HG03064 (cell line): ENCODE measurements around the gene ZNF865.

Experiments
- ATAC-seq: cut with Tn5 transposase; IDR thresholded peaks from one replicate; pipeline ENCODE4 v1.9.1; 2021; ENCODE audit warnings: low read depth; ENCODE audit not compliant: unreplicated experiment

ZNF865 gene

DNA sequence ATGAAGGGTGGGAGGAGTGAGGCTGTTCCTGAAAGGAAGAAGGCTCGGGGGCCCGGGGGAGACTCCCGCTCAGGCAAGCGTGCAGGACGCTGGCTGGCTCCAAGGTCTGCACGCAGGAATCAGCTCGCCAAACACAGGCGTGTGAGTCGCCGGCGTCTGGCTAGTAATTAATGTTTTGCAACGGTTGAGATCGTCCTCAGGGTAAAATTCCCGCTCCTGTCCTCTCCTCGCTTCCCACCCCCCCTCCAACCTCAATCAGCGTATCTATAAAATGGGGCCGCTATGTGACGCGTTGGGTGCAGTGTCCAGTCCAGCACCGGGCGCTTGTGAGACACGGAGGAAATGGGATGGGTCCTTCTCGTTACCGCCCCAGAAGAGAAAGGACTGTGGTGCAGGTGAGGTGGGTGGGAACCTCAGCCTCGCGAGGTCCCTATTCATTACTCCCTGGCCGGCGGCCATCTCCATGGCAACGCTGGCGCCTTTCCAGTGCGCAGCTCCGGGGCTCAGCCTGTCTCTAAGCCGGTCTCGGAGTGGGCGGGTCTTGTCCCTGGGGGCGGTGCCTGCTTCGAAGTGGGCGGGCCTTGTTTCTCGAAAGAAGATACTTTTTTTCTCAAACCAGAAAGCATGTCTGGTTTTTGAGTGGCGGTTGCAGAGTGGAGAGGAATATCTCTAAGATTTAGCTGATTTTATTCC is 18.3 kb upstream of the ZNF865 start:
- peak; percentile 80 for ATAC-seq

DNA sequence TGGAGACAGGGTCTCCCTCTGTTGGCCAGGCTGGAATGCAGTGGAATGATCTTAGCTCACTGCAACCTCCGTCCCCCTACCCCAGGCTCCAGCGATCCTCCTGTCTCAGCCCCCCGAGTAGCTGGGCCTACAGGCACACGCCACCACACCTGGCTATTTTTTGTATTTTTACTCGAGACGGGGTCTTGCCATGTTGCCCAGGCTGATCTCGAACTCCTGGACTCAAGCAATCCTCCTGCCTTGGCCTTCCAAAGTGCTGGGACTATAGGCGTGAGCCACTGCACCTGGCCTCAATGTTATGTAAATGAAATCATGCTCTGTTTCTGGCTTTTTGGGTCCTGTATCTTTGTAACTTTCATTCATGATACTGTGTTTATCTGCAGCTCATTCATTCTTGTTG is 16.7 kb upstream of the ZNF865 start:
- no peak for ATAC-seq

DNA sequence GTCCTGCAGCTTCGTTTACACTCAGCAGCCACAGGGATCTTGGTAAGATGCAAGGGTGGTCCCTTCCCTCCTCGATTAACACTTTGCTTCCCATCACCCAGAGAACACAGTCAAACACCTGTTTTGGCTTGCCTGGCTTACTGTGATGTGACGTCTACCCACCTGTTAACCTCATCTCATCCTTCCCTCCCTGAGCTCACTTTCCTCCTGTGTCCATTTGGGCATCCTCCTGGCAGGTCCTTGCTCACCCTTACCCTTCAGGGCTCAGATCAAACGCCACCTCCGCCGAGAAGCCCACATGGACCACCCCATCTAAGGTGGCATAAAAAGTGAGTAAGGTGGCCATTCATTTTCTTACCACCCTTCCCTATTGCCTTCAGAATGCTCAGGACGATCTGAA is 15.3 kb upstream of the ZNF865 start:
- ATAC-seq = no peak

DNA sequence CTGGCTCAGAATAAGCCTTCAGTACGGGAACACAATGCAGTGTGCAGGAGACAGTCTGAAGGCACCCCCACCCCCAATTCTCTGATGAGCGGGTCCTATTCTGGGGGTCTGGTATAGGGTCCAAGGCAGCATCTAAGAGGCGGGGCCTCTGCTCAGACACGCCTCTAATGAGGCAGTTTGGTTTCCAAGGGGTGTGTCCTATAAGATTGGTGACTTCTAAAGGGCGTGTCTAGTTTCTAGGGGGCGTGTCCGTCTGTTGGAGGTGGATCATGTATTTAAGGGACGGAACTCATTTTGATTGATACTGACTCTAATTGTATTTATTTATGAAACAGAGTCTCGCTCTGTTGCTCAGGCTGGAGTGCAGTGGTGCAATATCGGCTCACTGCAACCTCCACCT is 14.8 kb upstream of the ZNF865 start:
- no peak for ATAC-seq

GRCh38 chr19:55591555-55591954 is 13.9 kb upstream of the ZNF865 start:
- ATAC-seq = no peak

- no peak for ATAC-seq
Measured at GRCh38 chr19:55592391-55593090, 12.9 kb upstream of the ZNF865 start.

DNA sequence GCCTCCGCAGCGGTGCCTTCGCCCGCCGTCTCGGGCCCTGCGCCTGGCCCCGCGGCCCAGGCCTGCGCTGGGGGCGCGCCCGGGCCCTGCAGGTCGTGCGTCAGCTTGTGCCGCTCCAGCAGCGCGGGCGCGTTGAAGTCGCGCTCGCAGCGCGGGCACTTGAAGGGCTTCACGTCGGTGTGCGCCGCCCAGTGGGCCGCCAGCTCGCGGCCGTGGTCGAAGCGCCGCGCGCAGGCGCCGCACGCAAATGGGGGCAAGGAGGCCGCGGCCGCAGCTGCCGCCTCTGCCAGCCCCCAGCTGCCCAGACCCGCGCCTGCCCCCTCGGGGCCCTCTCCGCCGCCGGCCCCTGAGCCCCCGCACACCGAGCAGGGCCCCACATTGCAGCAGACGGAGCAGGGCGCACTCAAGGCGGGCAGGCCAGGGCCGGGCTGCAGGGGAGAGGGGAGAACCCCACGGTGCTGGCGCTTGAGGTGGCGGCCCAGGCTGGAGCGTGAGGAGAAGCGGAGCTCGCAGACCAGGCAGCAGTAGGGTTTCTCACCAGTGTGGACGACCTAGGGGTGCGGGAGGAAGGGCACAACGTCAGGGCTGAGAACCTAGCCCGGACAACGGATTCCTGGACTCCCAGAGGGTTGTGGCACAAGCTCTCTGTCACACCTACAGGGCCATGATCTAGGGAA is 12.2 kb upstream of the ZNF865 start:
- ATAC-seq = no peak

DNA sequence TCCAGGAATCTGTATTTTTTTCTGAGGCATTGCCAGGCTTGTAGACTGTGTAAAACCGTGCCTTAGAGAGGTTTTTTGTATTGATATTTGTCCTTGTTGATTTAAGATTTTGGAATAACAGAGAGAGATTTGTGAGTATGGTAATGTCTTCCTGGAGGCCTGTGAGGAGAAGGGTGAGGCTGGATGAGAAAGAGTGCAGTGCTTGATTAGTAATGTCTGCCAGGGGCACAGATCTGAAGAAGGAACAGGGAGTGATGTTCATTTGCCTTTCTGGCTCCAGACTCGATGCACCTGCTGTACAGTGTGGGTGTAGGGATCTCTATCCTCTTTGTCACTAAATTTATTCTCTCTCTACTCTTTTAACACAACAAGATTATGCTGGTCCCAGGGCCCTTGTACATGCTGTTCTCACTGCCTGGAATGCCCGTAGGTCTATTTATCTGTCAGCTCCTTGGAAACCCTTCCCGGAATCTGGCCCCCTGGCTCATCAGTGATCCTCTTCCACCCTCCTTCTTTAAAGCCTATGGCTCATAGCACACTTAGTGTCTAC is 10.4 kb upstream of the ZNF865 start:
- no peak for ATAC-seq

- no peak for ATAC-seq
Measured at GRCh38 chr19:55596304-55596703, 9.1 kb upstream of the ZNF865 start.

GRCh38 chr19:55597501-55597921 is 7.9 kb upstream of the ZNF865 start:
- ATAC-seq = no peak

- no peak for ATAC-seq
Measured at GRCh38 chr19:55598034-55598433, 7.4 kb upstream of the ZNF865 start.

GRCh38 chr19:55598719-55599467 is 6.6 kb upstream of the ZNF865 start:
- ATAC-seq = peak; percentile 28

- ATAC-seq = peak; percentile 44
Measured at GRCh38 chr19:55599468-55599841, 6.0 kb upstream of the ZNF865 start, which contains the start of gene FIZ1. Gene FIZ1 (minus strand): TSS chr19:55599517. CDS start chr19:55597865, 1,652 bp downstream.

DNA sequence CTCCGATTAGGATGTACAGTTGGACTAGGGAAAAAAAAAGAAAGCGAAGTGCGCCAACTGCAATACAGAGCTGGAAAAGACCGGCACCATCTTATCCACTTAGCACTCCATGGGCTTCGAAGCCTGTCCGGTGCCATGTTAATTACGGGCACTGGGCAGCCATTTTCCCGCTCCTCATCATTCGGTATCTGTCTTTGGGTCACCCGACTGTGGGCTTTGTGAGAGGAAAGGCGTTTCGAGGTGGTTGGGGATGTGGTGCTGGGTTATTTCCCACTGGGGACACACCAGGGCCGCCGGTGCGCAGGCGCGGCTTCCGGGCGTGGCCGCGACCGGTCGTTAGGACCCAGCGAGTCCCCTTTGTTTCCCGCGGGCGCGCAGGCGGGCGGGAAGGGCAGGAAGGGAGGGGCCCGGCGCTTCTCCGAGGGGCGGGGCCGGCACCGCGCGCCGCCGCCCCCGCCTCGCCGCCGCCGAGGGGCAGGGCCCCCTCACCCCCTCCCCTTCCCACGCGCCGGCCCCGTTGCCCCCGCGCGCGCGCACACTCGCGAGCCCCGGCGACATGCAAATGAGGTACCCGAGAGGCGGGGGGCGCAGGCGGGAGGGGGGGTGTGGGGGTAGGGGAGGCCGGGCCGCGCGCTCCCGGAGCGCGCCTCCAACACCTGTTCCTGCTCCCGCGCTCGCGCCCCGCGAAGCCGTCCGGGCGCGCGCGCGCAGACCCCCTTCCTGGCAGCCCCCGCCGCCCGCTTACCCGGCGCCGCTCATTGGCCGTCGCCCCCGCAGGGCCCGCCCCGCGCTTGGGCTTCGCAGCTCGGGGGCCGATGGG is 5.4 kb upstream of the ZNF865 start, which contains the start of gene ZNF524:
TSS of gene ZNF524 (plus strand) at position 447 of the 820 bp plus-strand sequence. CDS start 1,825 bp downstream, outside the sequence.
- peak; percentile 44 for ATAC-seq

DNA sequence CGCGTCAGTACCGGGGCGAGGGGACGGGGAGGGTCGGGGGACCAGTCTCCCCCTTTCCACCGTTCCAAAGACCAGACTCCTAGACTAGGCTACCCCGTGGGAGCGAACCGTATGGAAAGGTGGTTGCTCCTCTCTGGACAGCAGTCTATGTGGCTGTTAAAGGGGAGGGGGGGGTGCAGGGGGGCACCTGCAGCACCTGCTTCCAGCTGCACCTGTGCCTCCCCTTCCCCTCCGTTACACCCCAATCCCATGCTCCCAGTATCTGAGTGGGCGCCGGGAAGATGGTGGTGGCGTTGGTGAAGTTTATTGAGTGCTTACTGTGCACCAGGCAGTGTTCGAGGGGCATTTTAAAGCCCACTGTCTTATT is 4.8 kb upstream of the ZNF865 start:
- ATAC-seq = no peak

- ATAC-seq = no peak
Measured at GRCh38 chr19:55601084-55601483, 4.4 kb upstream of the ZNF865 start.

- ATAC-seq = no peak
Measured at GRCh38 chr19:55602104-55603001, 3.1 kb upstream of the ZNF865 start.

- ATAC-seq = no peak
Measured at GRCh38 chr19:55603115-55603514, 2.3 kb upstream of the ZNF865 start.
